Stomach (tissue), 4 donors: ENCODE measurements around the gene OTUD5.

ENCODE experiments used
- EP300 ChIP-seq: sonication (generic); formaldehyde crosslinking; IDR thresholded peaks from one replicate; pipeline ENCODE4 v1.6.1; 2017; ENCODE audit warnings: antibody characterized with exemption
- TF ChIP-seq, protein P1 (sequence below), 7 experiments: fragments of 450-650 bp in 4 of 7; fragments of 200-600 bp in 3 of 7; sonication (generic) in 3 of 7; IDR thresholded peaks; one replicate each; pipeline ENCODE4 v1.5.1; 2016 to 2019; ENCODE audit warnings: antibody characterized with exemption in 7 of 7, control low read depth in 2 of 7, mild to moderate bottlenecking in 1 of 7

DNA sequence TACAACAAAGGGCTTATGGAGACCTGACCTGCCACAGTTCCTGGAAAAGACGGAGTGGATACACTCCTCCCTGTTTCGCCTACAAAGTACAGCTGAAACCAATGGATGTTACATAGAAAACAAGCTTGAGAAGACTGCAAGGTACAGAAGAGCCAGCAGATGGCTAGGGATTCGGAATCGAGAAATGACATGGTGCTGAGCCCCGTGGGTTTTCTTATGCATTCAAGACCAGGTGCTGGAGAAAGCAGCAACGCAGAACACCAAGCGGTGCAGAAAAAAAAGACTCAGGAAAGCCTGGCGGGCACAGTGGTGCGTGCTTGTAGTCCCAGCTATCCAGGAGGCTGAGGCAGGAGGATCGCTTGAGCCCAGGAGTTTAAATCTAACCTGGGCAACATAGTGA is 73.7 kb downstream of the OTUD5 start:
- no peak for TF ChIP-seq EP300
- TF ChIP-seq, protein P1, sequence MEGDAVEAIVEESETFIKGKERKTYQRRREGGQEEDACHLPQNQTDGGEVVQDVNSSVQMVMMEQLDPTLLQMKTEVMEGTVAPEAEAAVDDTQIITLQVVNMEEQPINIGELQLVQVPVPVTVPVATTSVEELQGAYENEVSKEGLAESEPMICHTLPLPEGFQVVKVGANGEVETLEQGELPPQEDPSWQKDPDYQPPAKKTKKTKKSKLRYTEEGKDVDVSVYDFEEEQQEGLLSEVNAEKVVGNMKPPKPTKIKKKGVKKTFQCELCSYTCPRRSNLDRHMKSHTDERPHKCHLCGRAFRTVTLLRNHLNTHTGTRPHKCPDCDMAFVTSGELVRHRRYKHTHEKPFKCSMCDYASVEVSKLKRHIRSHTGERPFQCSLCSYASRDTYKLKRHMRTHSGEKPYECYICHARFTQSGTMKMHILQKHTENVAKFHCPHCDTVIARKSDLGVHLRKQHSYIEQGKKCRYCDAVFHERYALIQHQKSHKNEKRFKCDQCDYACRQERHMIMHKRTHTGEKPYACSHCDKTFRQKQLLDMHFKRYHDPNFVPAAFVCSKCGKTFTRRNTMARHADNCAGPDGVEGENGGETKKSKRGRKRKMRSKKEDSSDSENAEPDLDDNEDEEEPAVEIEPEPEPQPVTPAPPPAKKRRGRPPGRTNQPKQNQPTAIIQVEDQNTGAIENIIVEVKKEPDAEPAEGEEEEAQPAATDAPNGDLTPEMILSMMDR (IDR thresholded peaks at IDR 0.05), result no peak
